ENCODE data around the gene LRRC36. TPM values are rescaled to one million over a fixed set of nuclear protein-coding genes. Genes with fewer than 3 reads are reported as not detected.

Gene LRRC36, protein sequence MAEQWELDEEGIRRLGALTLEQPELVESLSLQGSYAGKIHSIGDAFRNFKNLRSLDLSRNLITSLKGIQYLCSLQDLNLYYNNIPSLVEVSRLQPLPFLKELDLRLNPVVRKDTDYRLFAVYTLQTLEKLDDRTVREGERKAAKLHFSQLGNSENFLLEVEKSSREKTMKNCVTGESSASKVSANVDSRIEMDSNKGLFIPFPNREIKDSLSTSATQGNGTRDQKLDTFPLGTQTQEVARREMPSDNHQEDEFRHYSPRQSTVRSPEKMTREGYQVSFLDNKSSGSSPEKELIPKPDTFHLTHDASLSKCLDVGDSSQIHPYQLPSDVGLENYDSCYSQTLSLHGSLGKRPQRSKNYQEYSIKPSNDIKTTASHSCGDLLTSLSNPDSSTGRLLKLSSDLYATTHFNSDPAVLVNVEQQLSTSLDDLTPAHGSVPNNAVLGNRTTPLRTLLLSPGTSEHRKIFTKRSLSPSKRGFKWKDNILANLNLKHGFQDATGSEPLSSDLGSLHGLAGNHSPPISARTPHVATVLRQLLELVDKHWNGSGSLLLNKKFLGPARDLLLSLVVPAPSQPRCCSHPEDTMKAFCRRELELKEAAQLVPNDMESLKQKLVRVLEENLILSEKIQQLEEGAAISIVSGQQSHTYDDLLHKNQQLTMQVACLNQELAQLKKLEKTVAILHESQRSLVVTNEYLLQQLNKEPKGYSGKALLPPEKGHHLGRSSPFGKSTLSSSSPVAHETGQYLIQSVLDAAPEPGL
- 10 to 100 TPM; 38.8 to 67.8 (median 55.0) TPM for polyA plus RNA-seq (ENCODE audit: insufficient read depth in 1 of 5, insufficient read length in 5 of 5, low replicate concordance in 1 of 5)
- long read RNA-seq, donor 1, partial matches to known transcripts: 1,227 of 1,250 reads
- long read RNA-seq, donor 1, other reads (novel, unspliced or antisense): 22 of 1,250 reads
- long read RNA-seq, donor 2, partial matches to known transcripts: 562 of 563 reads
- long read RNA-seq, donor 2, other reads (novel, unspliced or antisense): 0 of 563 reads
- long read RNA-seq, donor 3, partial matches to known transcripts: 14 of 14 reads
- long read RNA-seq, donor 3, other reads (novel, unspliced or antisense): 0 of 14 reads
- long read RNA-seq, donor 4, partial matches to known transcripts: 6 of 7 reads
- long read RNA-seq, donor 4, other reads (novel, unspliced or antisense): 0 of 7 reads
- long read RNA-seq, donor 5, partial matches to known transcripts: 8 of 11 reads
- long read RNA-seq, donor 5, other reads (novel, unspliced or antisense): 0 of 11 reads
- long read RNA-seq, donor 6, partial matches to known transcripts: 6 of 6 reads
- long read RNA-seq, donor 6, other reads (novel, unspliced or antisense): 0 of 6 reads
- long read RNA-seq, donor 7, partial matches to known transcripts: 1,002 of 1,037 reads
- long read RNA-seq, donor 7, other reads (novel, unspliced or antisense): 35 of 1,037 reads
- long read RNA-seq, donor 8, partial matches to known transcripts: 46 of 241 reads
- long read RNA-seq, donor 8, other reads (novel, unspliced or antisense): 194 of 241 reads

DNA sequence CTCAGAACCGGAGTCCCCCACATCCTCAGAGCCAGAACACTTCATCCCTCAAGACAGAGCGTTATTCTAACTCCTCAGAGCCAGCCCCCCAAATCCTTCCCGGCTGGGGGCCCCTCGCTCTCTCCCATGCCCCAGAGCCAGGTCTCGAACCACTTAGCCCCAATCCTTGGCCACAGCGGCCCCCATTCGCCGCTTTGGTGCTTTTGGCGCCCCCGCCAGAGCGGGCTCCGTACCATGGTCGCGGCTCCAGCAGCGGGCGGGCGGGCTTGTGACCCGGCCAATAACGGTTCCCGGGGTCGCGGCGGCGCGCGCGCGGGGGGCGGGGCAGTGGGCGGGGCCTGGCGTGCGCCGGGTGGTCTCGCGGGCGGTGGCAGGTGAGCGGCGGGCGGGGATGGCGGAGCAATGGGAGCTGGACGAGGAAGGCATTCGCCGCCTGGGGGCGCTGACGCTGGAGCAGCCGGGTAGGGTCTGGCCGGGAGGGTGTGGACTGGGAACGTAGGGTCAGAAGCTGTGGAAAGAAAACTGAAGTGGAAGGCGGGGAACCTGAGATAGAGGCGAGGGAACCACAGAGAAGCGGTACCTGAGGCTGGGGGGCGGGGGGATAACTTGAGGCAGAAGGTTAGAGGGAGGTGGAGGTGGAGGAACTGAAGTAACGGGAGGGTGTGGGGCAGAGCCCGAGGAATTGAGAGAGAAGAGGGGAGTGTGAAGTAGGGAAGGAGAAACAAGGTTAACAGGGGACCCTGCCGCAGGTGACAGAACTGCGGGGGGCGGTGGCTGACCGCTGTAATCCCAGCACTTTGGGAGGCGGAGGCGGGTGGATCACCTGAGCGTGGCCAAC is at the start of gene LRRC36, which contains the start of gene KCTD19:
LRRC36 (plus strand) TSS at position 344 of the 838 bp plus-strand sequence; CDS start at position 392, 48 bp downstream.
KCTD19 (minus strand) TSS at position 270 of the 838 bp plus-strand sequence; CDS start at position 236, 34 bp downstream.
- DNase-seq: peak; percentile 55 to 56

DNA sequence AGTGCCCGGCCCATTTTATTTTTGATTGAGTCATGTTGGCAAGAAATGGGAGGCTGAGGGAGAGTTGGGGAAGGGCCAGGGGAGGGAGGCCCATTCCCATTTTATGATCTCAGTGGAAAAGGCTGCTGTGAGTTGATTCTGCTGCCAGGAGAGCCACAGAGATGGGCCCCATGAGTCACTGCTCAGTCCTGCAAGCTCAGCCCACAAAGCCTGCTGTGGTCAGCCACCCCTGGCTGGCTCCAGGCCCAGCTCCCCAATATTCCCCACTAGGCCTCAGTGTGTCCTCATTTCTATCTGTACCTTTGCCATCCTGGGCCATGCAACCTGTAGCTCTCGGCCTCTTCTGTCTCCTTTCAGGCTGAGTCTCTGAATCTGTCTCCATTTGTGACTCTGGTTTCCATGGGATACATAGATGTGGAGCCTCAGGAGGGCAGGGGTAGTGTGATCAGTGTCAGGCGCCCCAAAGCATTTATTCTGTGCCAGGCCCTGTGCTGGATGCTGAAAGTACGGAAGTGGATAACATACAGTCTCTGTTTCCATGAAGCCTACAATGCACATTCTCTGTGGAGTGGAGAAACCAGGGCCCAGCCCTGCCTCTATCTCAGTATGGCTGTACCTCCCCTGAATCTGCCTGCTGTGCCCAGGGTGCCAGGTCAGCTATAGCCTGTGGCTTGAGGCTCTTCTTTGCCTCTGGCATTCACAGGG is 49.2 kb upstream of the LRRC36 start:
- no peak for DNase-seq

DNA sequence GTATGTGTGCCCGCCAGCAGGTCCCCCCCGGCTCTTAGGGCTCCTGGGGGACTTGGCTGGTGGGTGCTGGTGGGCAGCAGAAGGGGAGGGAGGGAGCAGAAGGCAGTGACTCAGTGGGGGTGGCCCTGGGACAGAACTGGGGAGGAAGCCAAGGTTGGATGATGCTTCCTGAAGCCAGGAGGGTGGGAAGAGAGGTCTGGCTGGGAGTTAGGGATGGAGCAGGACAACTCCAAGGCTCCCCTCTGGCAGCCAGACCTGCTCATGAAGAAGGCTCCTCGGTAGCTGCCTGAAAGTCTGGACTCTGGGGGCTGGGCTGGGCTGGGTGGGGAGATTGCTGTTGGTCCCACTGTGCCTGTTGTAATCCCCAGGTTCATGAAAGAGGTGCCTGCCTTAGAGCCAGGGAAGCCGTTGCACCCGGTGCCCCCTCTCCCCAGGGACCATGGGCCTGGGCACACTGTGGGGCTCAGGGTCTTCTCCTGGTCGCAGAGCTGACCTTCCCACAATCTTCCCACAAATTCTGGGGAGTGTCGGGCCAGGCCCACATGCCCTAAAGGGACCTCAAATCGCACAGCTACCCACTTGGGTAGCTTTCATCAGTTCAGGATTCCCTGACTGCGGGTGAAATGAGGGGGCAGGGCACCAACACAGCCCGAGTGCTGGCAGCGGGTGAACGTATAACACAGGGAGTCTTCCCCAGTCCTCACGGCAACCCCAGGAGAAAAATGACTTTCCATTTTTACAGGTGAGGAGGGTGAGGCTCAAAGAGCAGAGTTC is 48.4 kb upstream of the LRRC36 start:
- DNase-seq: no peak

DNA sequence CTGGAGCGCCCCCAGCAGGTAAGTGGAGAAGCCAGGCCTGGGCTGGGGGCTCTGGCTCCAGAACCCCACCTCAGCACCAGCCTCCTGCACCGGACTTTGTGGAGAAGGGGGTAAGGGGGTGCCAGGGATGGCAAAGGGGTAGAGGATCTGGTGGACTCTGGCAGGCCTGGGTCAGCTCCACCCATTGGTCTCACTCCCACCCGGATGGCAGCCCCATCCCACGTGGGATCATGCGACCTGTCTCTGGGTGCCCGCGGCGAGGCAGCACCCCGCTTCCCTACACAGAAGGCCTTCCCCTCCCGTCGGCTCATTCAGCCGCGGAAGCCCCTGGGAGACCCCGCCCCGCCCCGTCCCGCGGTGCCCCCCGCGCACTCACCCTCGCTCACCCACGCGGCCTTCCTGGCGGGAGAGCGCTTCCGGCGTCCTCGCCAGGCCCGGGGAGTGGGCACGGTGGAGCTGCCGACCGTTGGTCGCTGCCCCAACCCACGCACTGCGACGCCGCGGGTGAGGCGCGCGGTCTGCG is 47.8 kb upstream of the LRRC36 start:
- no peak for DNase-seq

DNA sequence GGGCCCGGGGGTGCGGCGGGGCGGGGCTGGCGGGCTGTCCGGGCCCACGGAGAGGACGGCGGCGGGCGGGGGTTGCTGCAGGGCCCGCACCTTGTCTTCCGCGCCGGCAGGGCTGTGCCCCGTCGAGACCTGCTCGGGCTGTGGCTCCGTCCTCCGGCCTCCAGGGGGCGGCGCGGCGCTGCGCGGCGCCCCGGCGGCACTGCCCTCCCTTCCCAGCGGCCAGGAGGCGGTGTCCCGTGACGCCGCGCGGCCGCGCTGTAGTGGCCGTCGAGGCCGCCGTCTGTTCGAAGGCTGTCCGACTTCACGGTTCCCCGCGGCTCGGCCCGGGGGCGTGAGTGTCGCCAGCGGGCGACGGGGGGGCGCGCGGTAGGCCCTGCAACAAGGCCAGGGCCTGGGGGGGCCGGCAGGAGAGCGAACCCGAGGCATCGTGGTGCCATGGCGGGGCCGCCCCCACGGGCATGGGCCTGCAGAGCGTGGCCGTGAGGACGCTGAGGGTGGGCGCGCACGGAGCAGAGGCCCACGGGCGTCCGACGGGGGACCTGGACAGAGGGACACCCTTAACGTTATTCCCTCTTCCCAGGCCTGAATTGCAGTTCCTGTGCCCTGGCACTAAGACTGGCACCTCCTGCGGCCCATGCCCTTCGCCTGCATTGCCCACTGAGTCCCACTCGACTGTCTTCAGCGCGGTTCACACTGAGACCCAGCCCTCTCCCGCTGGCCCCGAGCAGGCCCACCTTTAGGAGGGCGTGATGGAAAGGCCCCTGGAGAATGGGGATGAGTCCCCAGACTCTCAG is 47.1 kb upstream of the LRRC36 start, which contains the start of gene PLEKHG4:
PLEKHG4 (plus strand) TSS at position 237 of the 794 bp plus-strand sequence; CDS start at position 750, 513 bp downstream.
- peak; percentile 68 to 69 for DNase-seq

DNA sequence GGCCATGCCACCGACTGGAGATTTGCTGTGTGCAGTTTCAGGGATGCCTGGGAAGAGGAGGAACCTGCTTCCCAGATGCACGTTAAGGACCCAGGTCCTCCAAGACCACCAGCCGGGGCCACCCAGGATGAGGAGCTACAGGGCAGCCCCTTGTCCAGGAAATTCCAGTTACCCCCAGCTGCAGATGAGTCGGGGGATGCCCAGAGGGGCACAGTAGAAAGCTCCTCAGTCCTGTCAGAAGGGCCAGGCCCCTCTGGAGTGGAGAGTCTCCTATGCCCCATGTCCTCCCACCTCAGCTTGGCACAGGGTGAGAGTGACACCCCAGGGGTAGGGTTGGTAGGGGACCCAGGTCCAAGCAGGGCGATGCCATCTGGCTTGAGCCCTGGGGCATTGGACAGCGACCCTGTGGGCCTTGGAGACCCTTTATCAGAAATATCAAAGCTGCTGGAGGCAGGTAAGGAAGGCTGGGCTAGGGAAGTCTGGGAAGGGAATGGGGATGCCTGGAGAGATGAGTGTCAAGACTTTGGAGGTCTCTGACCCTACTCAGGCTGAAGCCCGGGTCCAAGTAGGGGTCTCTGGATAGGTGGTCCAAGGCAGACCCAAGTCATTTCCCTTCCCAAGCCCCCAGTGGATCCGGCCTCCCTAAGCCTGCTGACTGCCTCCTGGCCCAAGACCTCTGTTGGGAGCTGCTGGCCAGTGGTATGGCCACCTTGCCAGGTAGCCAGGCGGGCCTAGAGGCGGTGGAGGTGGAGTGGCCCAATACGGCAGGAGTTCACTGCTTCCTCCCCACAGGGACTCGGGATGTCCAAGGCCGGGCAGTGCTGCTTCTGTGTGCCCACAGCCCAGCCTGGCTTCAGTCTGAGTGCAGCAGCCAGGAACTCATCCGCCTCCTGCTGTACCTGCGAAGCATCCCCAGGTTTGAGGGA is 46.3 kb upstream of the LRRC36 start:
- no peak for DNase-seq

DNA sequence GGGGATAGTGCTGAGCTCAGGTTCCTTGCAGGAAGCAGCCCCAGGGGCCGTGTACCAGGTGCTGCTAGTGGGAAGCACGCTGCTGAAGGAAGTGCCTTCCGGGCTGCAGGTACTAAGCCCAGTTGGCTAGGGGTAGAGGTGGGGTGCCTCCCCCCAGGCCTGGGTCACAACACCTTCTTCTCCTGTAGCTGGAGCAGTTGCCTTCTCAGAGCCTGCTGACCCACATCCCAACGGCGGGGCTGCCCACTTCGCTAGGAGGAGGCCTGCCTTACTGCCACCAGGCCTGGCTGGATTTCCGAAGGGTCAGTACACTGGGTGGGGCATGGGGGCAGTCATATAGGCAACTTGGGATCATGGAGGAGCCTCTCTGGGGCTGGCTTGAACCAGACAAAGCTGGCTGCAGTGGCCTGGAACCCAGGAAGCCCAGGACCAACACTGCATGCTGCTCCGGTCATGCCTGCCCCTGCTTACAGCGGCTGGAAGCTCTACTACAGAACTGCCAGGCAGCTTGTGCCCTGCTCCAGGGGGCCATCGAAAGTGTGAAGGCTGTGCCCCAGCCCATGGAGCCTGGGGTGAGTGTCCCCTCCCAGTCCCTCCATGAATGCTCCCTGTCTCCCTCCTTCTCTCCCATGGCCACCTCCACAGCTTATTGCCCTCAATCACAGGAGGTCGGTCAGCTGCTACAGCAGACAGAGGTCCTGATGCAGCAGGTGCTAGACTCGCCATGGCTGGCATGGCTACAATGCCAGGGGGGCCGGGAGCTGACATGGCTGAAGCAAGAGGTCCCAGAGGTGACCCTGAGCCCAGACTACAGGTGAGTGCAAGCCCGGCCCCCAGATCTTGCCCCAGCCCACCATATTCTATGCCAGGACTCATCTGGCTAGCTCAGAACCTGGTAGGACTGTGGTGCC is 44.8 kb upstream of the LRRC36 start:
- DNase-seq: no peak

DNA sequence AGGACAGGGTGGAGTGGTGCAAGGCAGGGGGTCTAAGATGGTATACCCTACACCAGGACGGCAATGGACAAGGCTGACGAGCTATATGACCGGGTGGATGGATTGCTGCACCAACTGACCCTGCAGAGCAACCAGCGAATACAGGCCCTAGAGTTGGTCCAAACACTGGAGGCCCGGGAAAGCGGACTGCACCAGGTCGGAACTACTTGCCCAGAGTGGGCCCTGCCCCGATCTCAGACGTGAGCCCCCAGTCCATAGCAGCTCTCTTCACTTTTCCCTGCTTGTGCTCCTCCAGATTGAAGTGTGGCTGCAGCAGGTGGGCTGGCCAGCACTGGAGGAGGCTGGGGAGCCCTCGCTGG is 44.2 kb upstream of the LRRC36 start:
- no peak for DNase-seq

DNA sequence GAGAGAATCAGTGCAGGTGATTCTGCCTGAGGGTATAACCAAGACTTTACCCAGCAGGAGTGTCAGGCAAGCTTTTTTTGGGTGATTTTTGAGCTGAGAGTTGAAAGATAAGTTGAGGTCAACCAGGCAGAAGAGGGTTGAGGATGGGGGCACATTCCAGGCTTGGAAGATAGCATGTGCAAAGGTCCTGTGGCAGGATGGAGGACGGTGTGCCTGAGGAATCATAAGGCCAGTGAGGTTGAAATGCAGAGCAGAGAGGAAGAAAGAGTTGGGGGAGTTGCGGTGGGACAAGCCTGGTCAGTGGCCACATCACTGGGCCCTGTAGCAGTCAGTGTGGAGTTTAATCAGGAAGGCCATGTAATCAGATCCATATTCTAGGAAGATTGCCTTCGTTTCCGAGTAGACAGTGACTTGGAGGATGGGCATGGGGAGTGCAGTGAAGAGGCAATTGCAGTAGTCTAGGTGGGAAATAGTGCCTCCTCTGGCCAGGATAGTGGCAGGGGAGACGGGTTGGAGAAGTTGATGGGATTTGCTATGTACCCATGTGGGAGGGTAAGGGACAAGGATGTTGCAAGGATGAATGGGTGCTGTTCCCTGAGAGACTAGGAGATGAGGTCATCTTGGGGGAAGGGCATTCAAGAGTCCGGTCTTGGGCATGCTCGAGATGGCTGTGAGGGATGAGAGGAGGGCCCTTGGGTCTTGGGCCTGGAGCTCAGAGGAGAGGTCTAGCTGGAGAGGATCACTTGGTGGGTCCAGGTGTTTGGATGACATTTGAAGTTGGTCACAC is 43.4 kb upstream of the LRRC36 start:
- DNase-seq: no peak

DNA sequence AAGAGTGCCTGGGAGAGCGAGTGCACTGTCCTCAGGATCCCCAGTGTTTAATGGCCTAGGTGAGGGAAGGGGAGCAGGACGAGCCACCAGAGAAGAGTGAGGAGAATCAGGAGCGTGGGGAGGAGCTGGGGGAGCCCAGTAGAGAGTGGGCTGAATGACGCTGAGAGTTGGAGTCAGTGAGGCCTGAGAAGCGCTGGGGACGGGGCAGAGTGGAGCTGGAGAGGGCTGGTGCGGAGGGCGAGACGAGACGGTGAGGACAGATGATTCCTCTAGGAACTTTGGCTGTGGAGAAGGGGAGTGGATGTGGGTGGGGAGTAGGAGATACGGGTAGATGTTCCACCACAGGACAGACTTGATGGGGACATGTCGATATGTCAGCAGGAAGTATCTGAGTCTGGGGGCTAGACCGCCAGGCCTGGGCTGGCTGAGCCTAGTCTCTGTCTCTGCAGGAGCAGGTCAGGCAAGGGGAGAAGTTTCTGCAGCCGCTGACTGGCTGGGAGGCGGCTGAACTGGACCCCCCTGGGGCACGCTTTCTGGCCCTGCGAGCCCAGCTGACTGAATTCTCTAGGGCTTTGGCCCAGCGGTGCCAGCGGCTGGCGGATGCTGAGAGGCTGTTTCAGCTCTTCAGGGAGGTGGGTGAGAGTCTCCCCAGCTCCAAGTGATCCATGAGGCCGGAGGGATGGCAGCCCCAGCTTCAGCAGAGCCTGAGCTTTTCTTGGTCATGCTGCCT is 42.6 kb upstream of the LRRC36 start:
- no peak for DNase-seq

DNA sequence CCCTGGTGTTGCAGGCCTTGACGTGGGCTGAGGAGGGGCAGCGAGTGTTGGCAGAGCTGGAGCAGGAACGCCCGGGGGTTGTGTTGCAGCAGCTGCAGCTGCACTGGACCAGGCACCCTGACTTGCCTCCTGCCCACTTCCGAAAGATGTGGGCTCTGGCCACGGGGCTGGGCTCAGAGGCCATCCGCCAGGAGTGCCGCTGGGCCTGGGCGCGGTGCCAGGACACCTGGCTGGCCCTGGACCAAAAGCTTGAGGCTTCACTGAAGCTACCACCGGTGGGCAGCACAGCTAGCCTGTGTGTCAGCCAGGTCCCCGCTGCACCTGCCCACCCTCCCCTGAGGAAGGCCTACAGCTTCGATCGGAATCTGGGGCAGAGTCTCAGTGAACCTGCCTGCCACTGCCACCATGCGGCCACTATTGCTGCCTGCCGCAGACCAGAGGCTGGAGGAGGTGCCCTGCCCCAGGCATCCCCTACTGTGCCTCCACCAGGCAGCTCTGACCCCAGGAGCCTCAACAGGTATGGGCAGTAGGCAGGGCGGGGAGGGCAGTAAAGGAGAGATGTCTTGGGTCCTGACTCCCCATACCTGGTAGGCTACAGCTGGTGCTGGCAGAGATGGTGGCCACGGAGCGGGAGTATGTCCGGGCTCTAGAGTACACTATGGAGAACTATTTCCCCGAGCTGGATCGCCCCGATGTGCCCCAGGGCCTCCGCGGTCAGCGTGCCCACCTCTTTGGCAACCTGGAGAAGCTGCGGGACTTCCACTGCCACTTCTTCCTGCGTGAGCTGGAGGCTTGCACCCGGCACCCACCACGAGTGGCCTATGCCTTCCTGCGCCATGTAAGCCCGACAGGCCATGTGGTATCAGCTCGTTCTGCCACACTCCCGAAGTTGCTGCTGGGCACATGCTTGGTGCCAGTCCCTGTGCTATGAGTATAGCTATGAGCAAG is 41.6 kb upstream of the LRRC36 start:
- no peak for DNase-seq

DNA sequence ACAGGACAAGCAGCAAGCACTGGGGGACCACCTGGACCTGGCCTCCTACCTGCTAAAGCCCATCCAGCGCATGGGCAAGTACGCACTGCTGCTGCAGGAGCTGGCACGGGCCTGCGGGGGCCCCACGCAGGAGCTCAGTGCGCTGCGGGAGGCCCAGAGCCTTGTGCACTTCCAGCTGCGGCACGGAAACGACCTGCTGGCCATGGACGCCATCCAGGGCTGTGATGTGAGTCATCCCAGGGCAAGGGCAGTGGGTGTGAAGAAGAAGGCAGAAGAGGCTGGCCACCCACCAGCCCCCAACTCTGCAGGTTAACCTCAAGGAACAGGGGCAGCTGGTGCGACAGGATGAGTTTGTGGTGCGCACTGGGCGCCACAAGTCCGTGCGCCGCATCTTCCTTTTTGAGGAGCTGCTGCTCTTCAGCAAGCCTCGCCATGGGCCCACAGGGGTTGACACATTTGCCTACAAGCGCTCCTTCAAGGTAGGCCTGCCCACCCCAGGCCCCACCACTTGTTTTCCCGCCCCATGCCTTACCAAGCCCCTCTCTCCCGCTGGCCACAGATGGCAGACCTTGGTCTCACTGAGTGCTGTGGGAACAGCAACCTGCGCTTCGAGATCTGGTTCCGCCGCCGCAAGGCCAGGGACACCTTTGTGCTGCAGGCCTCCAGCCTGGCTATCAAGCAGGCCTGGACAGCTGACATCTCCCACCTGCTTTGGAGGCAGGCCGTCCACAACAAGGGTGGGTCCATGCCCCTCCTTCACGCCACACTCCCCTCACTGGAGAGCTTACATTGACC is 40.0 kb upstream of the LRRC36 start:
- no peak for DNase-seq

All from right lung (tissue), 10 donors.